ENCODE data around the gene CRACDL.

The CRACDL gene

GRCh38 chr2:98809878-98810587 is 126.0 kb downstream of the CRACDL start:
- FAIRE-seq (no peak), DNase-seq (ENCODE audit: insufficient read length) (no peak)
- TF ChIP-seq POLR2AphosphoS5 (IDR thresholded peaks at IDR 0.05; ENCODE audit: low read depth, low read length) = no peak
- no peak for TF ChIP-seq TAF1 (IDR thresholded peaks at IDR 0.05; ENCODE audit: borderline replicate concordance, low read depth, low read length)
- no peak for TF ChIP-seq POLR2A (IDR thresholded peaks at IDR 0.05; ENCODE audit: low read depth, low read length)

- no peak for FAIRE-seq
- TF ChIP-seq TAF1 (IDR thresholded peaks at IDR 0.05; ENCODE audit: borderline replicate concordance, low read depth, low read length) (no peak), POLR2A (IDR thresholded peaks at IDR 0.05; ENCODE audit: low read depth, low read length) (no peak), POLR2AphosphoS5 (IDR thresholded peaks at IDR 0.05; ENCODE audit: low read depth, low read length) (no peak)
- no peak for DNase-seq (ENCODE audit: insufficient read length)
These were observed 126.9 kb downstream of the CRACDL start for GRCh38 chr2:98809116-98809515.

- FAIRE-seq = no peak
- no peak for DNase-seq (ENCODE audit: insufficient read length)
- TF ChIP-seq TAF1 (IDR thresholded peaks at IDR 0.05; ENCODE audit: borderline replicate concordance, low read depth, low read length) (no peak), POLR2A (IDR thresholded peaks at IDR 0.05; ENCODE audit: low read depth, low read length) (no peak), POLR2AphosphoS5 (IDR thresholded peaks at IDR 0.05; ENCODE audit: low read depth, low read length) (no peak)
These were observed 127.5 kb downstream of the CRACDL start for GRCh38 chr2:98808546-98808945.

- no peak for DNase-seq (ENCODE audit: insufficient read length)
- TF ChIP-seq TAF1 (IDR thresholded peaks at IDR 0.05; ENCODE audit: borderline replicate concordance, low read depth, low read length) = no peak
- TF ChIP-seq POLR2A (IDR thresholded peaks at IDR 0.05; ENCODE audit: low read depth, low read length) = no peak
- no peak for TF ChIP-seq POLR2AphosphoS5 (IDR thresholded peaks at IDR 0.05; ENCODE audit: low read depth, low read length)
- FAIRE-seq = no peak
These were observed 128.1 kb downstream of the CRACDL start for GRCh38 chr2:98807929-98808328.

GRCh38 chr2:98807221-98807620 is 128.8 kb downstream of the CRACDL start:
- TF ChIP-seq POLR2A (IDR thresholded peaks at IDR 0.05; ENCODE audit: low read depth, low read length) (no peak), POLR2AphosphoS5 (IDR thresholded peaks at IDR 0.05; ENCODE audit: low read depth, low read length) (no peak), TAF1 (IDR thresholded peaks at IDR 0.05; ENCODE audit: borderline replicate concordance, low read depth, low read length) (no peak)
- no peak for DNase-seq (ENCODE audit: insufficient read length)
- no peak for FAIRE-seq

GRCh38 chr2:98806236-98806697 is 129.8 kb downstream of the CRACDL start:
- no peak for FAIRE-seq
- TF ChIP-seq POLR2A (IDR thresholded peaks at IDR 0.05; ENCODE audit: low read depth, low read length) (no peak), POLR2AphosphoS5 (IDR thresholded peaks at IDR 0.05; ENCODE audit: low read depth, low read length) (no peak), TAF1 (IDR thresholded peaks at IDR 0.05; ENCODE audit: borderline replicate concordance, low read depth, low read length) (no peak)
- DNase-seq (ENCODE audit: insufficient read length) = no peak

- no peak for DNase-seq (ENCODE audit: insufficient read length)
These were observed 130.4 kb downstream of the CRACDL start for GRCh38 chr2:98805412-98806171.

GRCh38 chr2:98804736-98805135 is 131.3 kb downstream of the CRACDL start:
- FAIRE-seq = no peak
- TF ChIP-seq POLR2A (IDR thresholded peaks at IDR 0.05; ENCODE audit: low read depth, low read length) = no peak
- TF ChIP-seq POLR2AphosphoS5 (IDR thresholded peaks at IDR 0.05; ENCODE audit: low read depth, low read length) = no peak
- no peak for TF ChIP-seq TAF1 (IDR thresholded peaks at IDR 0.05; ENCODE audit: borderline replicate concordance, low read depth, low read length)
- DNase-seq (ENCODE audit: insufficient read length) = no peak

More at GRCh38 chr2:98805412-98806171, 130.4 kb downstream of the CRACDL start:
- FAIRE-seq = no peak
- TF ChIP-seq TAF1 (IDR thresholded peaks at IDR 0.05; ENCODE audit: borderline replicate concordance, low read depth, low read length) (no peak), POLR2A (IDR thresholded peaks at IDR 0.05; ENCODE audit: low read depth, low read length) (no peak), POLR2AphosphoS5 (IDR thresholded peaks at IDR 0.05; ENCODE audit: low read depth, low read length) (no peak)

- TF ChIP-seq POLR2AphosphoS5 (IDR thresholded peaks at IDR 0.05; ENCODE audit: low read depth, low read length) (no peak), TAF1 (IDR thresholded peaks at IDR 0.05; ENCODE audit: borderline replicate concordance, low read depth, low read length) (no peak), POLR2A (IDR thresholded peaks at IDR 0.05; ENCODE audit: low read depth, low read length) (no peak)
- DNase-seq (ENCODE audit: insufficient read length) (no peak), FAIRE-seq (no peak)
These were observed 131.8 kb downstream of the CRACDL start for GRCh38 chr2:98804265-98804650.

GRCh38 chr2:98803405-98804264 is 132.4 kb downstream of the CRACDL start:
- no peak for TF ChIP-seq TAF1 (IDR thresholded peaks at IDR 0.05; ENCODE audit: borderline replicate concordance, low read depth, low read length)
- no peak for TF ChIP-seq POLR2A (IDR thresholded peaks at IDR 0.05; ENCODE audit: low read depth, low read length)
- no peak for TF ChIP-seq POLR2AphosphoS5 (IDR thresholded peaks at IDR 0.05; ENCODE audit: low read depth, low read length)
- DNase-seq (ENCODE audit: insufficient read length) (no peak), FAIRE-seq (no peak)

GRCh38 chr2:98802344-98802743 is 133.7 kb downstream of the CRACDL start:
- TF ChIP-seq POLR2AphosphoS5 (IDR thresholded peaks at IDR 0.05; ENCODE audit: low read depth, low read length) (no peak), POLR2A (IDR thresholded peaks at IDR 0.05; ENCODE audit: low read depth, low read length) (no peak), TAF1 (IDR thresholded peaks at IDR 0.05; ENCODE audit: borderline replicate concordance, low read depth, low read length) (no peak)
- DNase-seq (ENCODE audit: insufficient read length) = no peak
- FAIRE-seq = no peak

Measured in GM12892 (cell line).